K562 (cell line): ENCODE measurements around the gene GNB2. TPM values are rescaled to one million over a fixed set of nuclear protein-coding genes. Genes with fewer than 3 reads are reported as not detected.

ENCODE experiments used
- BHLHE40 ChIP-seq: IDR thresholded peaks from 2 replicates; pipeline ENCODE4 v1.6.1; 2011; ENCODE audit warnings: low read length, improper control_type of control experiment
- CCAR2 ChIP-seq: fragments of 200-400 bp; formaldehyde crosslinking; IDR thresholded peaks from 2 replicates; pipeline ENCODE4 v1.6.1; 2017; ENCODE audit warnings: mild to moderate bottlenecking, low read depth, low read length
- CREM ChIP-seq: IDR thresholded peaks from 2 replicates; pipeline ENCODE4 v1.6.1; 2014; ENCODE audit warnings: antibody characterized with exemption, low read depth
- POLR2A ChIP-seq: fragments of 450-650 bp; conservative IDR thresholded peaks from 2 replicates; pipeline ENCODE4 v1.6.1; 2016
- SREBF1 ChIP-seq: fragments of 150-350 bp; IDR thresholded peaks from 2 replicates; pipeline ENCODE4 v1.6.1; 2014; ENCODE audit warnings: antibody characterized with exemption, low read depth, low read length, borderline replicate concordance
- ZC3H11A ChIP-seq: IDR thresholded peaks from 2 replicates; pipeline ENCODE4 v1.6.1; 2012; ENCODE audit warnings: low read depth, low read length, improper control_type of control experiment
- polyA plus RNA-seq, 8 experiments: library from polyadenylated mRNA; depleted of rRNA in 4 of 8; stranded (reverse) in 5 of 8; unstranded in 3 of 8; fragments of >200 nt; fragmentation: Nextera tagmentation in 2 of 8; fragmentation: Illumina TruSeq in 1 of 8; extraction: Ambion mirVana in 2 of 8; extraction: Trizol in 1 of 8; gene quantifications; 2 replicates each; pipeline versions ENCODE4 v1.2.1 to v1.2.3, GENCODE V29; 2011 to 2014; ENCODE audit warnings: inconsistent platforms in 1 of 8, missing spikeins in 1 of 8
- total RNA-seq, 7 experiments: library from RNA; depleted of rRNA in 6 of 7; stranded (reverse); fragments of >200 nt in 6 of 7; fragmentation: Illumina TruSeq in 2 of 7; extraction: Trizol in 2 of 7; gene quantifications; 2 replicates each; pipeline versions ENCODE4 v1.2.1 to v1.2.3, GENCODE V29; 2011 to 2021; ENCODE audit warnings: low replicate concordance in 1 of 7
- TF ChIP-seq, protein P1 (sequence below): sonication (generic); formaldehyde crosslinking; IDR thresholded peaks from 2 replicates; pipeline ENCODE4 v1.4.0; 2020; ENCODE audit warnings: mild to moderate bottlenecking, missing genetic modification reagents
- TF ChIP-seq, protein P2 (sequence below): sonication (generic); formaldehyde crosslinking; IDR thresholded peaks from 2 replicates; pipeline ENCODE4 v1.8.1; 2023; ENCODE audit warnings: missing genetic modification reagents, mild to moderate bottlenecking, borderline replicate concordance
- TF ChIP-seq, protein P3 (sequence below): fragments of 450-650 bp; IDR thresholded peaks from 2 replicates; pipeline ENCODE4 v1.6.1; 2017; ENCODE audit warnings: antibody characterized with exemption, mild to moderate bottlenecking
- TF ChIP-seq, protein P4 (sequence below): fragments of 250-450 bp; sonication (Bioruptor Pico); IDR thresholded peaks from 2 replicates; pipeline ENCODE4 v1.8.0; 2022; ENCODE audit warnings: inconsistent platforms

GNB2 gene
- total and polyA plus RNA-seq, 9 of the 15 experiments (the other 6 are each of a cell fraction or from before 2014, with no cell fraction given), result 0.65 to 320 (median 104) TPM

DNA sequence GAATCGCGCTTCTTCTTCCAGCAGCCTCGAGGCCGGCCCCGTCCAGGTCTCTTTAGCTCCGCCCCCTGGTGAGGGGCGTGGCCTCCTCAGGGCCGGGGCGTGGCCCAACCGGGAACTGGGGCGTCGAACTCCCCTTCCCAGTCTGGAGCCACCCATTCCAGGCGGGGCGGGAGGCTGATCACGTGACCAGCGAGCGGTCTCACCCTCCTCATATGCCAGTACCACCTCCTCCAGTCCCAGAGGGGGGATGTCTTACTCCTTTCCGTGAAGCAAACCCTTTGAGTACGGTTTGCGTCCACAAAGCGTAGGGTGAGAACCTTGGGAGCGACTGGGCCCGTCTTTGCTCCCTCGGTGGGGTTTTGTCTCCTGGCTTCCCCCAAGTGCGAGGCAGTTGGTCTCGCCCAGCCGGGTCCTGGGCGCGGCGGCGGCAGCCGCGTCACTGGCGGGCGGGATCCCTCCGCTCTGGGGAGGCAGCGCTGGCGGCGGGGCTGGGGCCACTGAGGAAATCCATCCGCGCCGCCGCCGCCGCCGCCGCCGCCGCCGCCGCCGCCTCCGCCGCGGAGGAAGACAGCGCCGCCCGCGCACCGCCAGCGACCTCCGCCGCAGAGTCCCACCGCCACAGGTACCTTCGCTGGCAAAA is at the start of gene GNB2 (continued):
- TF ChIP-seq, protein P1, sequence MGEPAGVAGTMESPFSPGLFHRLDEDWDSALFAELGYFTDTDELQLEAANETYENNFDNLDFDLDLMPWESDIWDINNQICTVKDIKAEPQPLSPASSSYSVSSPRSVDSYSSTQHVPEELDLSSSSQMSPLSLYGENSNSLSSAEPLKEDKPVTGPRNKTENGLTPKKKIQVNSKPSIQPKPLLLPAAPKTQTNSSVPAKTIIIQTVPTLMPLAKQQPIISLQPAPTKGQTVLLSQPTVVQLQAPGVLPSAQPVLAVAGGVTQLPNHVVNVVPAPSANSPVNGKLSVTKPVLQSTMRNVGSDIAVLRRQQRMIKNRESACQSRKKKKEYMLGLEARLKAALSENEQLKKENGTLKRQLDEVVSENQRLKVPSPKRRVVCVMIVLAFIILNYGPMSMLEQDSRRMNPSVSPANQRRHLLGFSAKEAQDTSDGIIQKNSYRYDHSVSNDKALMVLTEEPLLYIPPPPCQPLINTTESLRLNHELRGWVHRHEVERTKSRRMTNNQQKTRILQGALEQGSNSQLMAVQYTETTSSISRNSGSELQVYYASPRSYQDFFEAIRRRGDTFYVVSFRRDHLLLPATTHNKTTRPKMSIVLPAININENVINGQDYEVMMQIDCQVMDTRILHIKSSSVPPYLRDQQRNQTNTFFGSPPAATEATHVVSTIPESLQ (CRISPR knock-in tag), result no peak
- TF ChIP-seq, protein P2, sequence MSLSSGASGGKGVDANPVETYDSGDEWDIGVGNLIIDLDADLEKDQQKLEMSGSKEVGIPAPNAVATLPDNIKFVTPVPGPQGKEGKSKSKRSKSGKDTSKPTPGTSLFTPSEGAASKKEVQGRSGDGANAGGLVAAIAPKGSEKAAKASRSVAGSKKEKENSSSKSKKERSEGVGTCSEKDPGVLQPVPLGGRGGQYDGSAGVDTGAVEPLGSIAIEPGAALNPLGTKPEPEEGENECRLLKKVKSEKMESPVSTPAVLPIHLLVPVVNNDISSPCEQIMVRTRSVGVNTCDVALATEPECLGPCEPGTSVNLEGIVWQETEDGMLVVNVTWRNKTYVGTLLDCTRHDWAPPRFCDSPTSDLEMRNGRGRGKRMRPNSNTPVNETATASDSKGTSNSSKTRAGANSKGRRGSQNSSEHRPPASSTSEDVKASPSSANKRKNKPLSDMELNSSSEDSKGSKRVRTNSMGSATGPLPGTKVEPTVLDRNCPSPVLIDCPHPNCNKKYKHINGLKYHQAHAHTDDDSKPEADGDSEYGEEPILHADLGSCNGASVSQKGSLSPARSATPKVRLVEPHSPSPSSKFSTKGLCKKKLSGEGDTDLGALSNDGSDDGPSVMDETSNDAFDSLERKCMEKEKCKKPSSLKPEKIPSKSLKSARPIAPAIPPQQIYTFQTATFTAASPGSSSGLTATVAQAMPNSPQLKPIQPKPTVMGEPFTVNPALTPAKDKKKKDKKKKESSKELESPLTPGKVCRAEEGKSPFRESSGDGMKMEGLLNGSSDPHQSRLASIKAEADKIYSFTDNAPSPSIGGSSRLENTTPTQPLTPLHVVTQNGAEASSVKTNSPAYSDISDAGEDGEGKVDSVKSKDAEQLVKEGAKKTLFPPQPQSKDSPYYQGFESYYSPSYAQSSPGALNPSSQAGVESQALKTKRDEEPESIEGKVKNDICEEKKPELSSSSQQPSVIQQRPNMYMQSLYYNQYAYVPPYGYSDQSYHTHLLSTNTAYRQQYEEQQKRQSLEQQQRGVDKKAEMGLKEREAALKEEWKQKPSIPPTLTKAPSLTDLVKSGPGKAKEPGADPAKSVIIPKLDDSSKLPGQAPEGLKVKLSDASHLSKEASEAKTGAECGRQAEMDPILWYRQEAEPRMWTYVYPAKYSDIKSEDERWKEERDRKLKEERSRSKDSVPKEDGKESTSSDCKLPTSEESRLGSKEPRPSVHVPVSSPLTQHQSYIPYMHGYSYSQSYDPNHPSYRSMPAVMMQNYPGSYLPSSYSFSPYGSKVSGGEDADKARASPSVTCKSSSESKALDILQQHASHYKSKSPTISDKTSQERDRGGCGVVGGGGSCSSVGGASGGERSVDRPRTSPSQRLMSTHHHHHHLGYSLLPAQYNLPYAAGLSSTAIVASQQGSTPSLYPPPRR (CRISPR knock-in tag), result 0 out of 2 replicates have a peak, but pooled peaks have one; percentile 23
- TF ChIP-seq ZC3H11A, result 0 out of 2 replicates have a peak, but pooled peaks have one; percentile 55
- TF ChIP-seq BHLHE40, result peak; percentile 98
- TF ChIP-seq, protein P3, sequence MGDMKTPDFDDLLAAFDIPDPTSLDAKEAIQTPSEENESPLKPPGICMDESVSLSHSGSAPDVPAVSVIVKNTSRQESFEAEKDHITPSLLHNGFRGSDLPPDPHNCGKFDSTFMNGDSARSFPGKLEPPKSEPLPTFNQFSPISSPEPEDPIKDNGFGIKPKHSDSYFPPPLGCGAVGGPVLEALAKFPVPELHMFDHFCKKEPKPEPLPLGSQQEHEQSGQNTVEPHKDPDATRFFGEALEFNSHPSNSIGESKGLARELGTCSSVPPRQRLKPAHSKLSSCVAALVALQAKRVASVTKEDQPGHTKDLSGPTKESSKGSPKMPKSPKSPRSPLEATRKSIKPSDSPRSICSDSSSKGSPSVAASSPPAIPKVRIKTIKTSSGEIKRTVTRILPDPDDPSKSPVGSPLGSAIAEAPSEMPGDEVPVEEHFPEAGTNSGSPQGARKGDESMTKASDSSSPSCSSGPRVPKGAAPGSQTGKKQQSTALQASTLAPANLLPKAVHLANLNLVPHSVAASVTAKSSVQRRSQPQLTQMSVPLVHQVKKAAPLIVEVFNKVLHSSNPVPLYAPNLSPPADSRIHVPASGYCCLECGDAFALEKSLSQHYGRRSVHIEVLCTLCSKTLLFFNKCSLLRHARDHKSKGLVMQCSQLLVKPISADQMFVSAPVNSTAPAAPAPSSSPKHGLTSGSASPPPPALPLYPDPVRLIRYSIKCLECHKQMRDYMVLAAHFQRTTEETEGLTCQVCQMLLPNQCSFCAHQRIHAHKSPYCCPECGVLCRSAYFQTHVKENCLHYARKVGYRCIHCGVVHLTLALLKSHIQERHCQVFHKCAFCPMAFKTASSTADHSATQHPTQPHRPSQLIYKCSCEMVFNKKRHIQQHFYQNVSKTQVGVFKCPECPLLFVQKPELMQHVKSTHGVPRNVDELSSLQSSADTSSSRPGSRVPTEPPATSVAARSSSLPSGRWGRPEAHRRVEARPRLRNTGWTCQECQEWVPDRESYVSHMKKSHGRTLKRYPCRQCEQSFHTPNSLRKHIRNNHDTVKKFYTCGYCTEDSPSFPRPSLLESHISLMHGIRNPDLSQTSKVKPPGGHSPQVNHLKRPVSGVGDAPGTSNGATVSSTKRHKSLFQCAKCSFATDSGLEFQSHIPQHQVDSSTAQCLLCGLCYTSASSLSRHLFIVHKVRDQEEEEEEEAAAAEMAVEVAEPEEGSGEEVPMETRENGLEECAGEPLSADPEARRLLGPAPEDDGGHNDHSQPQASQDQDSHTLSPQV, result no peak
- TF ChIP-seq CCAR2, result no peak
- peak; percentile 57; the same call in 1 of the 2 replicates for TF ChIP-seq POLR2A
- TF ChIP-seq SREBF1, result peak; percentile 96
- TF ChIP-seq, protein P4, sequence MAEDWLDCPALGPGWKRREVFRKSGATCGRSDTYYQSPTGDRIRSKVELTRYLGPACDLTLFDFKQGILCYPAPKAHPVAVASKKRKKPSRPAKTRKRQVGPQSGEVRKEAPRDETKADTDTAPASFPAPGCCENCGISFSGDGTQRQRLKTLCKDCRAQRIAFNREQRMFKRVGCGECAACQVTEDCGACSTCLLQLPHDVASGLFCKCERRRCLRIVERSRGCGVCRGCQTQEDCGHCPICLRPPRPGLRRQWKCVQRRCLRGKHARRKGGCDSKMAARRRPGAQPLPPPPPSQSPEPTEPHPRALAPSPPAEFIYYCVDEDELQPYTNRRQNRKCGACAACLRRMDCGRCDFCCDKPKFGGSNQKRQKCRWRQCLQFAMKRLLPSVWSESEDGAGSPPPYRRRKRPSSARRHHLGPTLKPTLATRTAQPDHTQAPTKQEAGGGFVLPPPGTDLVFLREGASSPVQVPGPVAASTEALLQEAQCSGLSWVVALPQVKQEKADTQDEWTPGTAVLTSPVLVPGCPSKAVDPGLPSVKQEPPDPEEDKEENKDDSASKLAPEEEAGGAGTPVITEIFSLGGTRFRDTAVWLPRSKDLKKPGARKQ (CRISPR knock-in tag), result no peak
- peak; percentile 92 for TF ChIP-seq CREM
